Nephron progenitor cell (in vitro differentiated cells): ENCODE data around the gene C13orf42.

Experiments used
- DNase-seq: peaks from one replicate; pipeline ENCODE4 v3.0.0; 2021
- H3K27ac Mint-ChIP-seq: 2 replicates; pipeline ENCODE4 v1.8.0; 2021; ENCODE audit warnings: mild to moderate bottlenecking, moderate library complexity, mixed read lengths
- H3K27me3 Mint-ChIP-seq: 2 replicates; pipeline ENCODE4 v1.8.0; 2021; ENCODE audit warnings: mild to moderate bottlenecking, low read depth, mixed read lengths; ENCODE audit not compliant: poor library complexity
- H3K36me3 Mint-ChIP-seq: 2 replicates; pipeline ENCODE4 v1.8.0; 2021; ENCODE audit warnings: low read depth, mixed read lengths
- H3K4me1 Mint-ChIP-seq: 2 replicates; pipeline ENCODE4 v1.8.0; 2021; ENCODE audit warnings: mixed read lengths
- H3K4me3 Mint-ChIP-seq: 2 replicates; pipeline ENCODE4 v1.8.0; 2021; ENCODE audit warnings: mild to moderate bottlenecking, moderate library complexity, mixed read lengths
- H3K9me3 Mint-ChIP-seq: 2 replicates; pipeline ENCODE4 v1.8.0; 2021; ENCODE audit warnings: mild to moderate bottlenecking, moderate library complexity, mixed read lengths
- CTCF ChIP-seq: fragments of 200-600 bp; sonication (generic); IDR thresholded peaks from 2 replicates; pipeline ENCODE4 v1.5.0; 2021; ENCODE audit warnings: antibody characterized with exemption

Gene C13orf42

GRCh38 chr13:51032831-51033230 lies 78.2 kb downstream of the C13orf42 start:
- no peak overlapping the region for H3K27ac Mint-ChIP-seq
- no peak for DNase-seq
- H3K36me3 Mint-ChIP-seq, result no peaks in the 10 kb centered on the region
- TF ChIP-seq CTCF, result no peak
- H3K4me3 Mint-ChIP-seq, result no peak overlapping the region
- peaks cover 6% of the 10 kb centered on the region for H3K27me3 Mint-ChIP-seq
- H3K9me3 Mint-ChIP-seq, result no peaks in the 10 kb centered on the region
- no peaks in the 10 kb centered on the region for H3K4me1 Mint-ChIP-seq
